ENCODE data around the gene BCHE.

GRCh38 chr3:165852711-165853110 is 15.5 kb upstream of the BCHE start:
- no peak for TF ChIP-seq SCRT2 (tag by site-specific recombination; IDR thresholded peaks at IDR 0.05)
- no peak for TF ChIP-seq ZNF214 (tag by site-specific recombination; IDR thresholded peaks at IDR 0.05; ENCODE audit: borderline replicate concordance)
- no peak for TF ChIP-seq ZNF350 (tag by site-specific recombination; IDR thresholded peaks at IDR 0.05)
- TF ChIP-seq YY1 (tag by site-specific recombination; IDR thresholded peaks at IDR 0.05) = no peak
- TF ChIP-seq, protein P1, sequence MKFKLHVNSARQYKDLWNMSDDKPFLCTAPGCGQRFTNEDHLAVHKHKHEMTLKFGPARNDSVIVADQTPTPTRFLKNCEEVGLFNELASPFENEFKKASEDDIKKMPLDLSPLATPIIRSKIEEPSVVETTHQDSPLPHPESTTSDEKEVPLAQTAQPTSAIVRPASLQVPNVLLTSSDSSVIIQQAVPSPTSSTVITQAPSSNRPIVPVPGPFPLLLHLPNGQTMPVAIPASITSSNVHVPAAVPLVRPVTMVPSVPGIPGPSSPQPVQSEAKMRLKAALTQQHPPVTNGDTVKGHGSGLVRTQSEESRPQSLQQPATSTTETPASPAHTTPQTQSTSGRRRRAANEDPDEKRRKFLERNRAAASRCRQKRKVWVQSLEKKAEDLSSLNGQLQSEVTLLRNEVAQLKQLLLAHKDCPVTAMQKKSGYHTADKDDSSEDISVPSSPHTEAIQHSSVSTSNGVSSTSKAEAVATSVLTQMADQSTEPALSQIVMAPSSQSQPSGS (tag by site-specific recombination; IDR thresholded peaks at IDR 0.05; ENCODE audit: low read depth) = no peak
- no peak for TF ChIP-seq ZBTB11 (tag by site-specific recombination; conservative IDR thresholded peaks at IDR 0.05; ENCODE audit: low read depth)
- TF ChIP-seq TSHZ1 (tag by site-specific recombination; IDR thresholded peaks at IDR 0.05; ENCODE audit: borderline replicate concordance) = no peak
- no peak for TF ChIP-seq ZNF133 (tag by site-specific recombination; IDR thresholded peaks at IDR 0.05)
- TF ChIP-seq, protein P2, sequence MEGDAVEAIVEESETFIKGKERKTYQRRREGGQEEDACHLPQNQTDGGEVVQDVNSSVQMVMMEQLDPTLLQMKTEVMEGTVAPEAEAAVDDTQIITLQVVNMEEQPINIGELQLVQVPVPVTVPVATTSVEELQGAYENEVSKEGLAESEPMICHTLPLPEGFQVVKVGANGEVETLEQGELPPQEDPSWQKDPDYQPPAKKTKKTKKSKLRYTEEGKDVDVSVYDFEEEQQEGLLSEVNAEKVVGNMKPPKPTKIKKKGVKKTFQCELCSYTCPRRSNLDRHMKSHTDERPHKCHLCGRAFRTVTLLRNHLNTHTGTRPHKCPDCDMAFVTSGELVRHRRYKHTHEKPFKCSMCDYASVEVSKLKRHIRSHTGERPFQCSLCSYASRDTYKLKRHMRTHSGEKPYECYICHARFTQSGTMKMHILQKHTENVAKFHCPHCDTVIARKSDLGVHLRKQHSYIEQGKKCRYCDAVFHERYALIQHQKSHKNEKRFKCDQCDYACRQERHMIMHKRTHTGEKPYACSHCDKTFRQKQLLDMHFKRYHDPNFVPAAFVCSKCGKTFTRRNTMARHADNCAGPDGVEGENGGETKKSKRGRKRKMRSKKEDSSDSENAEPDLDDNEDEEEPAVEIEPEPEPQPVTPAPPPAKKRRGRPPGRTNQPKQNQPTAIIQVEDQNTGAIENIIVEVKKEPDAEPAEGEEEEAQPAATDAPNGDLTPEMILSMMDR (tag by site-specific recombination; IDR thresholded peaks at IDR 0.05) = no peak
- TF ChIP-seq ZNF362 (tag by site-specific recombination; IDR thresholded peaks at IDR 0.05) = no peak
- TF ChIP-seq BCL11A (tag by site-specific recombination; IDR thresholded peaks at IDR 0.05; ENCODE audit: low read depth) = no peak
- no peak for TF ChIP-seq ZSCAN23 (tag by site-specific recombination; IDR thresholded peaks at IDR 0.05)
- no peak for TF ChIP-seq ZNF391 (tag by site-specific recombination; IDR thresholded peaks at IDR 0.05; ENCODE audit: borderline replicate concordance, low read depth)
- no peak for TF ChIP-seq MZF1 (tag by site-specific recombination; IDR thresholded peaks at IDR 0.05; ENCODE audit: borderline replicate concordance)
